ENCODE measurements around the gene SLC16A3. TPM values are rescaled to one million over a fixed set of nuclear protein-coding genes. Genes with fewer than 3 reads are reported as not detected.

Gene SLC16A3
- total and polyA plus RNA-seq, 2 of the 8 experiments (the other 6 are each of a cell fraction or from before 2014, with no cell fraction given): 3.8 to 8.7 TPM

GRCh38 chr17:82217530-82218204, 11.2 kb upstream of the SLC16A3 start (continued):
- TF ChIP-seq MAX (IDR thresholded peaks at IDR 0.05): no peak

All from H1 (cell line).